ENCODE results near the gene RBFOX1. TPM values are rescaled to one million over a fixed set of nuclear protein-coding genes. Genes with fewer than 3 reads are reported as not detected.

RBFOX1 gene
- total RNA-seq, 1 donor from 2014 or later, result not detected

DNA sequence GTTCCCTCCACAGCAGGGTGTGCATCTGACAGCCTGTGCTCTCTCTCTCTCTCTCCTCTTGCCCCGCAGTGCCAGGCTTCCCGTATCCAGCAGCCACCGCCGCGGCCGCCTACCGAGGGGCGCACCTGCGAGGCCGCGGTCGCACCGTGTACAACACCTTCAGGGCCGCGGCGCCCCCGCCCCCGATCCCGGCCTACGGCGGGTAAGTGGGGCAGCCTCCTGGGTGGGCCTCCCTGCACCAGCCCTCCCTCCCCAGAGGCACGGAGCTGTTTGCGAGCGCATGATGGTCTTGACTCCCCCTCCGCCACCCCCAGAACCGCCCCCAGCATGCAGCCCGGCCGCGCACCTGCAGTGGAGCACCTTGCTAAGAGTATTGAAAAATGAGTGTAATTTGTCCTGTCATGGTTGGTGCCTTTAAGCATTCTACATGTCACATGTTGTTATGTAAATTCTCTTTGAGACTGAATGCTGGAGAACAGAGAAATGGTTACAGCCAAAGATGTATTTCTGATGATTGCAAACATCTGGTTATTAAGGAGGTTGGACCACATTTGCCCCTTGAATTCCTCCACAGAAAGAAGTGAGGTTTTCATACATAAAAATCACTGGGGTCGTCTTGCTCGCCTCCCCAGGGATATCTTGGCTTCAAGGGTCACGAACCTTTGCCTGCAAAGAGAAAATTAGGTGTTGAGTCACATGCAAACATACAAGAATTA is 321.3 kb downstream of the RBFOX1 start:
- intact Hi-C loops (cut with micrococcal nuclease), result no loop called here

DNA sequence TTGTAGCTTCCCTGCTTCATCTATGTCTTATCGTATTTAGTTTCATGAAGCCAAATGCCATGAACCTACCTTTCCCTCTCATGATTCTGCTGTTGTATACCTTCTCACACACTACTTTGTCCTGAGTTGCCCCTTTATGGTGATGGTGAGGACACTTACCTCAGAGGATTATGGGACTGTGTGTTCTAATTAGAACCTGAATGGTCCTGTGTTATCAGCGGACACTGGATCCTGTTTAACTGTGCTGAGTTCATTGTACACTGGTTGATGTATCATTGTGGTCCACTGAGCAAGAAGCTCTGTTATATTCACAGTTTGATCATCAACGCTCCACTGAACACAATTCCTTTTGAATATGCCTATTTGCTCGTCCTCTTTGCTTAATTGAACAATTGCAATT is 343.0 kb downstream of the RBFOX1 start:
- intact Hi-C loops (cut with micrococcal nuclease), result no loop called here

DNA sequence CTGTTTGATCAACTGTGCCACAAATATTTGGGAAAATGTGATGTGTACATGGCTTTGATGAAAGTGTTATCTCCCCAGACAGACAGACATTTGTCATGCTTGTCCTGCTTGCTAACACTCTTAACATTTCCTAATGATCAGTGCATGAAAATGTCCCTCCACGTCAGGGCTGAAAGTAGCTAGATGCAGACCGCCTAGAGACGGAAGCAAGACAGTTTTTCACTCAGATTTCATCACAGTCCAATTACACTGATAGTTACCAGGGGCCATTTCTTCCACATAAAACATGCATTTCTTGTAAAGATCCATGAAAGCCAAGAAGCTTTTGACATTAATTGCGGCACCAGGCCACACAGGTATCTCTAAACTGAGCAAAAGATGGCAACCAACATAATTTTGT is 347.7 kb downstream of the RBFOX1 start:
- intact Hi-C loops (cut with micrococcal nuclease), result no loop called here

DNA sequence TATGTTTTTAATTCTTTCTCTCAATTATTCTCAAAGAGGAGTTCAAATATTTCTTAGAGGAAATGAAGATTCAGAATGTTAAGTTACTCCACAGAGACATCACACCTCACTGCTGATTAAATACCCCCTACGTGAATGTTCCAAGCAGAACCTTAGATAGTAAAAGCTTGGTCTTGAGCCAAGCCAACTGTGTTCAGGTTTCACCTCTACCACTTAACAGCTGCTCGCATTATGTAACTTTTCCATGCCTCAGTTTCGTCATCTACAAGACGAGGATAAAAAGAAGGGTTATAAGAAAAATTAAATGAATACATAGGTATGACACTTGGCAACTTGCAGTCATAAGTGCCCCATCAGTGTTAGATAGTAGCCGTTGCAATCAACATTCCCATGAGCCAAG is 356.2 kb downstream of the RBFOX1 start:
- intact Hi-C loops (cut with micrococcal nuclease), result no loop called here

DNA sequence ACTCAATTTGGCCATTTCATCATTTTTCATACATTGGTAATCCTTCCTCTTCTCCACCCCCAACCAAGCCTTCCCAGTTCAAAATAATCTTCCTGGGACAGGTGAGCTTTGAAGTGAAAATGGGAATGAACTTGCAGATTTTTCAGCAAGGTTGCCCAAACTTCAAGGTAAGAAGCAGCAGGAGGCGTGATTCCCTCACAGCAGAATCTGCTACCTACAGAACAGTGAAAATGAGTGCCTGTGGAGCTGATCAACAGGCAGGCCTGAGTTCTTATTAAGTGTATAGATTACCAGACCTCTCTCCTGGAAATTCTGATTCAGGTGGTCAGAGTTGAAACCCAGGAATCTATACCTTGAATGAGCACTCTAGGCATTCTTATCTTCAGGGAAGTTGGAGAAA is 356.6 kb downstream of the RBFOX1 start:
- intact Hi-C loops (cut with micrococcal nuclease), result no loop called here

DNA sequence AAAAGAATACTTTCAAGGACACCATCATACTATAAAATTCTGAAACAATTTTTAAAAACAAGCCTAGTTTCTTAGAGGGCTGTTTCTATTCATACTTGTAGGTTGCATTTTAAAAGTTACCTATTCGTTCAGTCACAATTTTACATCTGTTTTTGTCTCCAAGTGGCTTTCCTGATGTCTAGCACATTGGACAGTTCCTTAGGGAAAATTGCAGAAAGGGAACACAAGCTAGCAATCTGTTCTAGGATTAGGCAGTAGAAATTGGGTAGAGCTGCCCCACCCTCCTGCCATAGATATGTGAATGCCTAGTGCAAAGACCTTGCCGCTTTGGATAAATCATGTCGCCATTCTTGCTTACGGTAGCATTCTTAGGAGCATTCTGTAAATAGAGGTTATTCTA is 358.9 kb downstream of the RBFOX1 start:
- intact Hi-C loops (cut with micrococcal nuclease), result no loop called here

DNA sequence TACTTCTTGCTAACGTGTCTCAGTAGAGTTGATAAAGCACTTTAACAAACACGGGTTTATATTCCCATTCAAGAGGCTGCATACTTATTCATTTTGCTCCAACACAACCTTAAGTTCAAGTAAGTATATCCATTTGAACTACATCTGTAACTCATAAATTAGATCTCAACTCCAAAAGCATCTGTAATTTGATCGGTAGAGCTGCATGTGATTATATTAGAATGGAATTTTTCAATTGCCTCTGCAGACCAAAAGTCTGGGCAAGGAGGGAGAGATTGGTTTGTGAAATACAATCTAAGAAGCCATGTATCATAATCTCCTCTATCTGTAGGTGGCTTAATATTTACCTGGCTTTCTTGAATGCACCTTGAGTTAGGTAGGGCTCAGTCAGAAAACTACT is 371.0 kb downstream of the RBFOX1 start:
- intact Hi-C loops (cut with micrococcal nuclease), result no loop called here

DNA sequence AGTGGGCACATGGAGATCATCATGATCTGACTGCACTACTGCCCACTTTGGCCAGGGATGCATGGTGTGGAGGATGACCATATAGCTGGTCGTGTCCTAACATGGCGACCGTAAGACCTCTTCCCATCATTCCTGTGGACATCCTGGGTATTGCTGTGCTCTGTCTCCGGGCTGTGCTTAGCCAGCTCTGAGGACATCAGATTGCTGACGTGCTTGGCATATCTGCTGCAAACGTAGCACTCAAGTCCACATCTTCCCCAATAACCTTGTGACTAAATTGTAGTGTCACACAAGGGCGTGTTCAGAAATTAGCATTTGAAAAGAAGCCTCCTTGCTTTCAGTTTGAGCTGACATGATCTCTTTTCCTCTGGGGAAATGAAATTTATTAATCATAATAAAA is 373.2 kb downstream of the RBFOX1 start:
- intact Hi-C loops (cut with micrococcal nuclease), result no loop called here

DNA sequence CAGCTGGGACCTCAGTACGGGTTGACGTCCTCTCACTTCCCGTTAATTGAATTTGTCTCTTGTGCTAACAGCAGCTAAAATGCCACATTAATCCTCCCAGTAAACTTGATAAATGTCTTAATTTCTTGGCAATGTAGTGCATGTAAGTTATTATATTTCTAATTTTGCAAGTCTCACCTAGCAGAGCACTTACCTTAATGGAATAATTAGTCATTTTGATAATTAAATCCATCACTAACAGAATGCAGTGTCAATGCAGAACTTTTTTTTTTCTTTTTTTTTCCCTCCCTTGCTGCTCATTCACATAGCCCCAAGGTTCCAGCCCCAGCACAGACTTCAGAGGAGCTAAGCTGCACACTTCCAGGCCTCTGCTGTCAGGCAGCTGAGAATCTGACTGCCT is 376.5 kb downstream of the RBFOX1 start:
- intact Hi-C loops (cut with micrococcal nuclease), result no loop called here

DNA sequence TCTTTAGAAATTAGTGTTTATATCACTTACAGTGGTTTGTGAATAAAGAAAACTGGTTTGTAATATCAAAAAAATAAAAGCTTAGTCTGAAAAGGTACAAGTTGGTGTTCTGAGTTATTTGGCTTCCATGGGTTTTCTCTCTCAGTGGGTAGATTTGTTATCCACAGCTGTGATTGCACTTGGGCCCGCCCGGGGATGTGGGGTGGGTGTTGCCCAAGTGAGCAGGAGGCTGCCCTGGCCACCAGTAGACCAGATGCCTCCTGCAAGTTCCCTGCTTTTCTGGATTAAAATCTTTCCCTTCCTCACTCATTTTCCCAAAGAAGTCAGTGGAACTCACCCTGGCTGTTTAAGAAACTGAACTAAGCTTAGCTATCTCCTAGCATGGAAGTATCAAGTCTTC is 380.6 kb downstream of the RBFOX1 start:
- intact Hi-C loops (cut with micrococcal nuclease), result no loop called here

DNA sequence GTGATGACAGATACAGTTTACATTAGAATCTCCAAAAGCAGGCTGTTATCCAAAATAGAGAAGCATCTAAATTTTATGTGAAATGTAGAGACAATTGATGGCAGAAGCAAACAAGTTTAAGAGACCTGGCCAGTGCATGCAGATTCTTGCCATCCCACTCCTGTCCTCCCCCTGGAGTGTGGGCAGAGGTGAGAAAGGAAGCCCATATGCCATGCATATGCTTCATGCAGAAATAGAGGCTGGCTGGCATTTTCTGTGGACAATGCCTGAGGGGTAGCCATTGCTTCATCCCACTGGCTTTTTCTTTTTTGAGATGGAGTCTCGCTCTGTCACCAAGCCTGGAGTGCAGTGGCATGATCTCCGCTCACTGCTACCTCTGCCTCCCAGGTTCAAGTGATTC is 382.1 kb downstream of the RBFOX1 start:
- intact Hi-C loops (cut with micrococcal nuclease), result no loop called here

DNA sequence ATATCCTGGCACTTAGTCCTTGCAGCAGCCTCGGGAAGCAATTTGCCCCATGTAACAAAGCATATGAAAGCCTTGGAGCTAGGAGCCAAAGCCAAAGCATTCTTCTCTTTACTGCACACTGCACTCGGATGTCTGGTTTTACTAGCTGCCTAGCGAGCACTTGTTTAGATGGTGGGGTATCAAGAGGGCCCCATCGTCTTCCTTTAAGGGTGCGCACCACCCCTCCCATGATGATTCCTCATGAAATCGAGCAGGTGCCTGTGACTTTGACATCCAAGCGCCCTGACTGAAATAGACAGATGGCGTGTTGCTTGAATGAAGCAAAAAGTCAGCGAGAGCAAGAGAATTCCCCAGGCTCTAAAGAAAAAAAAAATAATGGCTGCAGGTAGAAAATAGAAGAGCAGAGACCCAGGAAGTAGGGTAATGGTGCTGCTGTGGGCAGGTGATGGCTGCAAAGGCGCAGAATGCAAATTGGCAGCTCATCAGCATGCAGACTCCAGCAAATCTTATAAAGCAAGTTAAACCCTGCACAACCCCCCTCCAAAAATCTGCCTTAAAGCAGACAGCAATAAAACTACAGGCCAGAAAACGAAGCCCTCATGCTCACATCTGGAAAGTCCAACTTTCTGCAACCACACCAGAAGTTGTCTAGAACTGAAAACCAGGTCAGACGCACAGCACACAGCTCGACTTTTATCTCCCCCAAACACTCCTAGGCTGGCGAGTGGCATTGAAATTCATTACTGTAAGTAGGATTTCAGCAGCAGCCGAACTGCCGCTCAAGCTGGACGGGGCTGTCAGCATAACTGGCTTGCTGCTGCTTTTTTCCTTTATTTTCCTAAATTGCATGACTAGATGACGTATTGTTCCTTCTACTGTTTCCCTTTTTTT is 384.3 kb downstream of the RBFOX1 start:
- intact Hi-C loops (cut with micrococcal nuclease), result no loop called here

DNA sequence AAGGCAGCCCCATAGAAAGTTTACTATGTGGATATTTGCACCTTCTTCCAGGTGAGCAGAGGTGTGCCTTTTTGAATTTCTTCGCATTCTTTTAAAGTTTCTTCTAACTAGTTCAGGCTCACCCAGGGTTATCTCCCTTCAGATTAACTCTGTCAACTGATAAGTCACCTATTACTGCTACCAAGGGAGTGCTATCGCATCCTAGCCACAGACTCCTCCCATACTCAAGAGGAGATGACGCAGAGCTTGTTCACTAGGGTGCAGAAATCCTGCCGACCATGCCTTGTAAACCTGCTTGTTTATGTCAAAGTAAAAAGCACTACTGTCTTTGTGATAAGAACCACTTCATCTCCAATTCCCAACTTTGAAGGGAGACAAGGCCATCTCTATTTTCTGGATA is 390.1 kb downstream of the RBFOX1 start:
- intact Hi-C loops (cut with micrococcal nuclease), result no loop called here

DNA sequence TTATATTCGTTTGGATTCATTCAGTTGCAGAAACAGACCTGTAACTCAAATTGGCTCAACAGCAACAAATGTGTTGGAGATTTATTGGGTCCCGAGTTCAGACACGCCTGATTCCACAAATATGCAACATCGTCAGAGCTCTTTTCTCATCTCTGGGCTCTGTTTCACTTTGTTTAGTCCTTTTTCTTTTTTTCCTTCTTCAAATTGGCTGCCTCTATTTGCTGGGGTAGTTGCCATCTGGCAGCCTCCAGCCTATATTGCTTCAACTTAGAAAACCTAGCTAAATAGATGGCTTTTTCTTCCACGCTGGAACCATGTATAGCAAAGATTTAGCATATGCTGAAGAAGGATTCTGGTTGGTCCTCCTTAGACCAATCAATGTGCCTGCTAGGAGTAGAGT is 398.5 kb downstream of the RBFOX1 start:
- intact Hi-C loops (cut with micrococcal nuclease), result no loop called here

DNA sequence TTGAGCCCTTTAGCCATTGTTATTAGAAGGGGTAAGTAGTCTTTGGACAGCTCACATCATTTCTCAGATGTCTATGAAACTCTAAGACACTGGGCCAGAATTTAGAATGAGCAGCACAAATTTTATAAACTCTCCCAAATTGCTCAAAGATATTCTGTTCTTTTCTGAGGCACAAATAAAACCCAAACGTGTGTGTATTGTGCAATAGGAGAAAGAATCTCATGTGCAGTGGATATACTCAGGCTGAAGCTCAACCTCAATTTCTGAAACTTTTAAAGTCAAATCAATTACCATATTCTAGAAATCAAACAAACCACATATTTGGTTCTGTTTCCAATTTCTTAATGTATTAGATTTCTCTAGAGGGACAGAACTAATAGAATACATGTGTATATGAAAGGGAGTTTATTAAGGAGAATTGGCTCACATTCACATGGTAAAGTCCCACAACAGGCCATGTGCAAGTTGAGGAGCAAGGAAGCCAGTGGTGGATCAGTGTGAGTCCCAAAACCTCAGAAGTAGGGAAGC is 403.6 kb downstream of the RBFOX1 start:
- intact Hi-C loops (cut with micrococcal nuclease), result no loop called here

DNA sequence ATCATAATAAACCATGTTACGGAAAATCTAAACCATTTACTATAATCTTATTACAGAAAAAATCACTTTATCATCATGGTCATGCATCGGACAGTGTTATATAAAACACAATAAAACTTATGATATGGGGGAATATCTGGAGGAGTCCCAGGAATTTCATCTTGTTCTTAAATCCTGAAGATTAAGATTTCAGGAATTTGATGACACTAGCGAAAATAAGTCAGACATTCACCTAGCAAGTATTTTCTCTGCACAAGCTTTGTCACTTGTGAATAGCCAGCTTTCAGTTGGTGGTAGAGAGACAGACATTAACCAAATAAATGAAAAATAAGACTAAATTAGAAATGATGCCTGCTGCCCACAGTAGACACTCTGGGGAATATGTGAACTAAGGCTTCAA is 410.0 kb downstream of the RBFOX1 start:
- intact Hi-C loops (cut with micrococcal nuclease), result no loop called here

DNA sequence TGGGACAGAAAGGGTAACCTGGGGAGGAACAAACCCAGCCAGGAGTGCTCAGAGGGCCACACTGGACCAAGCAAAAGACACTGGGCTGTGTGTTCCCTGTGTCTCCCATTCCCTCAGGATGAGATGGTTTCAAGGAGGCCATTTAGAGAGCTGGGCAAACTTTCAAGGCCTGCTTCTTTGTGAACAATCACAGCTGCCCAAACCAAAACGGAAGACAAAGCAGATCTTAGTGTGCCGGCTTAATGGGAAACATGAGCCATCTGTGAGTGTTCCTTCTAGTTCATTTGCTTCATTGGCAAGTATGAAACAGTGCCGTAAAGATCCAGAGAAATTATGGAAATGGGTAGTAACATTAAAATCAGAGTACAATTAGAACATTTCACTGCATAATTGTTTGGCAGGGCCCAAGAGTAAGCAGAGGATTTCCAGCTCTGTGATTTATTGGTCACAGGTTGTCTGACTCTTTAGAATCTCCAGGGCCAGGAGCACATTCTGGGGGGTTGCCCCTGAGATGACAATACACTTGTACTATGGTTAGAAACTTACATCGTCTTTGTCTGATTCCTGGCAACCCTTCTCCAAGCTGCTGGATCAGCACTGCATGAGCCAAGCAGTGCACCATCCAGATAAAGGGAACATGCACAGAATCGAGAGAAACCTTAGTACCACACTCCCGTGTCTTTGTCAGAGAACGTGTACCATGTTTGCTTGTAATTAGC is 412.1 kb downstream of the RBFOX1 start:
- intact Hi-C loops (cut with micrococcal nuclease), result no loop called here

DNA sequence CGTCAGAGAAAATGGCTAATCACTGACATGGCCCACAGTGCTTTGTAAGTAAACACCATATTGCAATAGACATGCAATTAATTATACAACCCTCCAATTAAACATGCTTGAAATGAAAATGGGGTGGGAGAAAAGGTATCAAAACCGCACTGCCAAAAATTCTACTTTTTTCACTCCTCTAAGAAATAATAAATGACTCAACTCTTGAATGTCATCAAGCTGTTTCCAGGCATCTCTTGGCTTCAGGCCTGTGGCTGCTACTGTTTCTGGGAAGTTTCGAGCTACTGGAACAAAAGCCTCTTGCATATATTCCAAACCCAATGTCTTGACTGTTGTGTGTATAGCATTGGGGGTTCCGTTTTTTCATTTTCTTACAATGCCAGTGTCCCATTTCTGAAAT is 412.6 kb downstream of the RBFOX1 start:
- intact Hi-C loops (cut with micrococcal nuclease), result no loop called here

DNA sequence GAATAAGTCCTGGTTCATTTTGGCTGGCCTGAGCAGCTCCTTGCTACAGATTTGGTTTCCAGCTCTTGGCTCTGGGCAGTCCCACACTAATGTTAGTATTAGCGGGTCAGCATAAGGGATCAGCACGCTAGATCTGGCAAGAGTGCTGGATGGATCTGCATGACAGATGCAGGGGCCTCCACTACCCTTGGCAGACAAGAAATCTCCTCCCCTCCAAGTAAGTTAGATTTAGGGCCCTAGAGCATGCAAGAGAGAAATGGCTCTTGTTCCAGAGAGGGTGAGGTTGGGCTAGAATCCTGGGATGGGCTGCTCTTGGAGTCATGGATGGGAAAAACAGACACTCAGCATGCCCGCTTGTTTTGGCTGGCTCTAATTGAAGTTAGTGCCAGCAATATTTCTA is 414.3 kb downstream of the RBFOX1 start:
- intact Hi-C loops (cut with micrococcal nuclease), result no loop called here

DNA sequence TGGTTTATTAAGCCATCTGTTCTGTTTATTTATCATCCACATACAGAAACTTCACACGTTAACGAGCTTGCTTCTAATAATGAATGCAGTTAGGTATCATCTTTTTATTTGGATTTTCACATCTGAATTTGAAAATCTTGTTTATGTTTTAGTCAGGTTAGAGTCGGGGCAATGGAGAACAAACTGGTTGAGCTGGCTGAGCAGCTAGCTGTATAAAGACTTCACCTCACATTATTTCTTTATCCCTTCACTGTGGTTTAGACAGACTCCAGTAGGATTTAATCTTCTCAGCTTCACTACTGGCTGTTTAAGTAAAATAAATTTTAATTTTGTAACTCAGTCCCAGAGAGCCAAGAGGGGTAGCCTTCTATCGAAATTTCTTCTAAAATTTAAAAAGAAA is 415.9 kb downstream of the RBFOX1 start:
- intact Hi-C loops (cut with micrococcal nuclease), result no loop called here

DNA sequence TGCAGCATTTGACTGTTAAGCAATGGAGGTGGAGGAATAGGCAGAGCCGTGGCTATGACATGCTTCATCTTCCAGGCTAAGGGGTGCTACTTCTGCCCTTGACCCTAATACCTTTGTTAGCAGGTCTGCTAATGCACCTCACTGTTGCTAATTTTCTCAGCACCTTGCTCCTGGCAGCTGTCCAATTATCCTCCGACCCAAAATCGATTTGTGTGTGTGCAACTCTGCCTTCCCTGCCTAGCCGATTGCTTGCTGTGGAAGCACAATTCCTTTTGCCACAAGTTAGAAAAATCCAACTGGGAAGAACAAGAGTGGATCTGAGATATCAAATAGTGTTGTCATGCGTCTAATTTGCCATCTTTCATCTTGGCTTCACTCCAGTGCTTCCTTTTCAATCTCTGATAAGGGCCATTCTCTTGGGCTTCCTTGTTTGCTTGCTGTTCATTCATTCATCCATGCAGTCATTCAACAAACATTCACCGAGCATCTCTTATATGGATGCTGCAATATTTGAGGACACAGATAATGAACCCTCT is 422.8 kb downstream of the RBFOX1 start:
- intact Hi-C loops (cut with micrococcal nuclease), result no loop called here

Data from T-helper 2 cell treated with Interferon-gamma antibody and Interleukin-4, amounts not matched to agents 100 ng/mL and 5 ng/mL, for 36 hours (primary cell).